Endothelial cell of umbilical vein (primary cell): ENCODE measurements around the gene MAN2A1. TPM values are rescaled to one million over a fixed set of nuclear protein-coding genes. Genes with fewer than 3 reads are reported as not detected.

ENCODE experiments used
- BruUV-seq: library from RNA; stranded (reverse); fragments of 400-500 nt; replicated peaks from 2 replicates; lab custom pipeline; 2021; lab: Mats Ljungman, UMichigan
- CTCF ChIA-PET: fragments of 300-600, 350-600 bp; sonication (Branson Sonifier 250); formaldehyde crosslinking; loops from one replicate; lab custom pipeline; 2021; ENCODE audit warnings: antibody characterized with exemption, inconsistent platforms; lab: Charles Lee
- POLR2A ChIA-PET: fragments of 300-600, 350-600 bp; sonication (Branson Sonifier 250); formaldehyde crosslinking; loops from one replicate; lab custom pipeline; 2021; ENCODE audit warnings: antibody characterized with exemption, inconsistent platforms; lab: Charles Lee
- DNase-seq: peaks from one replicate; pipeline ENCODE4 v3.0.0-alpha.2; 2011; ENCODE audit warnings: low read depth, low spot score
- FAIRE-seq: peaks from 2 replicates; lab custom pipeline; 2011; peaks lifted over from hg19 to GRCh38; lab: Jason Lieb, UNC
- H2AFZ ChIP-seq: 2 replicates; pipeline ENCODE4 v1.6.0; 2012; ENCODE audit warnings: low read depth, low read length, control low read depth, inconsistent platforms
- H3K27ac ChIP-seq: 2 replicates; pipeline ENCODE4 v1.5.1; 2011; ENCODE audit warnings: low read depth, mild to moderate bottlenecking, control low read depth, low read length, moderate library complexity; ENCODE audit not compliant: insufficient read depth
- H3K27me3 ChIP-seq, 2 experiments: 2 replicates each; pipeline versions ENCODE4 v1.6.0 to v1.6.1; 2011; ENCODE audit warnings: low read length in 2 of 2, mixed read lengths in 1 of 2; ENCODE audit not compliant: control insufficient read depth in 2 of 2, insufficient read depth in 2 of 2
- H3K36me3 ChIP-seq, 2 experiments: 2 replicates in 1 of 2; 3 replicates in 1 of 2; pipeline ENCODE4 v1.5.1; 2011; ENCODE audit warnings: low read length in 2 of 2, mild to moderate bottlenecking in 1 of 2, moderate library complexity in 1 of 2; ENCODE audit not compliant: control insufficient read depth in 2 of 2, insufficient read depth in 2 of 2; ENCODE audit errors: extremely low read depth in 1 of 2
- H3K4me1 ChIP-seq: 3 replicates; pipeline ENCODE4 v1.5.1; 2011; ENCODE audit warnings: mild to moderate bottlenecking, low read length; ENCODE audit not compliant: control insufficient read depth, insufficient read depth; ENCODE audit errors: extremely low read depth
- H3K4me2 ChIP-seq: 2 replicates; pipeline ENCODE4 v1.6.1; 2011; ENCODE audit warnings: low read length, control low read depth, mixed read lengths; ENCODE audit not compliant: insufficient read depth
- H3K4me3 ChIP-seq, 3 experiments: fragments of 200-600 bp in 1 of 3; sonication (generic), shearing (Covaris generic) in 1 of 3; replicated peaks in 1 of 3; 2 replicates each; pipeline ENCODE4 v1.5.1; 2011 to 2016; ENCODE audit warnings: control low read depth in 3 of 3, low read length in 3 of 3, mild to moderate bottlenecking in 2 of 3, inconsistent platforms in 1 of 3, low read depth in 1 of 3, moderate library complexity in 1 of 3; ENCODE audit not compliant: insufficient read depth in 1 of 3
- H3K79me2 ChIP-seq: 2 replicates; pipeline ENCODE4 v1.6.0; 2012; ENCODE audit warnings: low read length, inconsistent platforms; ENCODE audit not compliant: control insufficient read depth, insufficient read depth
- H3K9ac ChIP-seq: replicated peaks from 2 replicates; pipeline ENCODE3; 2011; ENCODE audit warnings: low read length, control low read depth; ENCODE audit not compliant: insufficient read depth; ENCODE audit errors: extremely low read depth
- H3K9me1 ChIP-seq: replicated peaks from 3 replicates; pipeline ENCODE4 v1.6.0; 2011; ENCODE audit warnings: mild to moderate bottlenecking, low read length; ENCODE audit not compliant: control insufficient read depth, insufficient read depth; ENCODE audit errors: extremely low read depth
- H3K9me3 ChIP-seq: replicated peaks from 2 replicates; pipeline ENCODE4 v1.5.1; 2012; ENCODE audit warnings: low read length, inconsistent platforms; ENCODE audit not compliant: control insufficient read depth, insufficient read depth
- H4K20me1 ChIP-seq: replicated peaks from 2 replicates; pipeline ENCODE3; 2011; ENCODE audit warnings: mild to moderate bottlenecking, low read length; ENCODE audit not compliant: control insufficient read depth, insufficient read depth; ENCODE audit errors: extremely low read depth
- CTCF ChIP-seq, 2 donors: IDR thresholded peaks; 1 replicate in 1 of 2; 2 replicates in 1 of 2; pipeline ENCODE4 v1.5.1; 2011; ENCODE audit warnings: low read length in 2 of 2, mild to moderate bottlenecking in 2 of 2, moderate library complexity in 2 of 2, control low read depth in 1 of 2, inconsistent platforms in 1 of 2, low read depth in 1 of 2; ENCODE audit not compliant: insufficient read depth in 1 of 2; ENCODE audit errors: extremely low read depth in 1 of 2
- FOS ChIP-seq: IDR thresholded peaks from 2 replicates; pipeline ENCODE4 v1.6.1; 2011; ENCODE audit warnings: mild to moderate bottlenecking, low read length, moderate library complexity, borderline replicate concordance; ENCODE audit not compliant: insufficient read depth
- GATA2 ChIP-seq: IDR thresholded peaks from 2 replicates; pipeline ENCODE4 v1.7.0; 2011; ENCODE audit warnings: low read depth, mild to moderate bottlenecking, moderate library complexity, mixed read lengths, low read length; ENCODE audit not compliant: insufficient read length, insufficient read depth
- JUN ChIP-seq: IDR thresholded peaks from 2 replicates; pipeline ENCODE4 v1.6.1; 2011; ENCODE audit warnings: borderline replicate concordance, low read depth; ENCODE audit not compliant: insufficient read length, insufficient read depth
- POLR2AphosphoS5 ChIP-seq: IDR thresholded peaks from 2 replicates; pipeline ENCODE4 v1.6.1; 2012; ENCODE audit warnings: low read depth, mild to moderate bottlenecking, control low read depth, low read length, moderate library complexity; ENCODE audit not compliant: insufficient read depth
- dilution Hi-C: fragments of 300-500 bp; cut with MboI; formaldehyde crosslinking; loops from one replicate; pipeline ENCODE4 v1.15.0; 2019; ENCODE audit warnings: low sequenced_read_pairs; ENCODE audit not compliant: extremely low pct_ligation_motif_present
- intact Hi-C: fragments of 100-400 bp; cut with micrococcal nuclease; formaldehyde crosslinking; loops from one replicate; pipeline ENCODE4 v1.10.0; 2022
- polyA plus RNA-seq, 4 experiments: library from polyadenylated mRNA; depleted of rRNA in 3 of 4; stranded (reverse) in 3 of 4; unstranded in 1 of 4; fragments of >200 nt; gene quantifications; 2 replicates each; pipeline versions ENCODE4 v1.2.1 to v1.2.3, GENCODE V29; 2011 to 2012; ENCODE audit warnings: missing spikeins in 1 of 4
- total RNA-seq: library from RNA; stranded (reverse); gene quantifications from 2 replicates; pipeline ENCODE4 v1.2.3, GENCODE V29; 2021

Gene MAN2A1
- total and polyA plus RNA-seq, 2 donors (not counting 3 experiments of a cell fraction or from before 2014, with no cell fraction given) = 20.8 to 54.8 TPM

- no peak for TF ChIP-seq GATA2
- Histone ChIP-seq H3K9me3 (no peaks in the 10 kb centered on the region), H3K36me3 (no peaks in the 10 kb centered on the region), H3K4me2 (no peak overlapping the region), H3K4me3 (no peak overlapping the region), H3K79me2 (no peaks in the 10 kb centered on the region), H3K9ac (no peak overlapping the region), H3K27ac (no peak overlapping the region), H3K9me1 (no peaks in the 10 kb centered on the region), H4K20me1 (no peaks in the 10 kb centered on the region), H2AFZ (no peak overlapping the region), H3K4me1 (peaks cover 8% of the 10 kb centered on the region), H3K27me3 (no peaks in the 10 kb centered on the region)
- no TSS peak for BruUV-seq
- no peak for DNase-seq
- intact Hi-C loops = no loop called here
- POLR2A ChIA-PET = no interaction called here
- CTCF ChIA-PET = no interaction called here
- no peak for FAIRE-seq
- dilution Hi-C loops = no loop called here
These were observed 37.6 kb upstream of the MAN2A1 start for GRCh38 chr5:109652096-109652495.

- Histone ChIP-seq H3K4me3 (no peak overlapping the region), H3K4me1 (peaks cover 16% of the 10 kb centered on the region), H3K9me3 (no peaks in the 10 kb centered on the region), H3K9ac (no peak overlapping the region), H3K9me1 (no peaks in the 10 kb centered on the region), H3K27me3 (no peaks in the 10 kb centered on the region), H3K27ac (no peak overlapping the region), H2AFZ (no peak overlapping the region), H3K4me2 (no peak overlapping the region), H3K79me2 (no peaks in the 10 kb centered on the region), H3K36me3 (no peaks in the 10 kb centered on the region), H4K20me1 (no peaks in the 10 kb centered on the region)
- dilution Hi-C loops (no loop called here), intact Hi-C loops (no loop called here)
- DNase-seq = no peak
- TF ChIP-seq FOS (no peak), JUN (no peak), CTCF (IDR thresholded peaks at IDR 0.05; ENCODE audit: extremely low read depth in 1 of 2, insufficient read depth in 1 of 2, low read depth in 1 of 2, low read length in 2 of 2) (no peak), POLR2AphosphoS5 (no peak)
- no TSS peak for BruUV-seq
- CTCF ChIA-PET = no interaction called here
- POLR2A ChIA-PET = no interaction called here
- no peak for FAIRE-seq
These were observed 36.7 kb upstream of the MAN2A1 start for GRCh38 chr5:109653042-109653441.
